Glutamatergic neuron (in vitro differentiated cells): ENCODE data around the gene COL24A1. TPM values are rescaled to one million over a fixed set of nuclear protein-coding genes. Genes with fewer than 3 reads are reported as not detected.

Source experiments
- DNase-seq: peaks from one replicate; pipeline ENCODE4 v3.0.0; 2022
- H3K27ac Mint-ChIP-seq: one replicate; pipeline ENCODE4 v1.8.0; 2020; ENCODE audit warnings: mild to moderate bottlenecking, mixed read lengths, inconsistent platforms; ENCODE audit not compliant: unreplicated experiment
- H3K27me3 Mint-ChIP-seq: one replicate; pipeline ENCODE4 v1.8.0; 2020; ENCODE audit warnings: mild to moderate bottlenecking, moderate library complexity, mixed read lengths, inconsistent platforms; ENCODE audit not compliant: unreplicated experiment
- H3K36me3 Mint-ChIP-seq: one replicate; pipeline ENCODE4 v1.8.0; 2020; ENCODE audit warnings: mild to moderate bottlenecking, mixed read lengths, inconsistent platforms; ENCODE audit not compliant: unreplicated experiment
- H3K4me1 Mint-ChIP-seq: one replicate; pipeline ENCODE4 v1.8.0; 2020; ENCODE audit warnings: mild to moderate bottlenecking, low read depth, mixed read lengths, inconsistent platforms; ENCODE audit not compliant: unreplicated experiment
- H3K4me3 Mint-ChIP-seq: one replicate; pipeline ENCODE4 v1.8.0; 2020; ENCODE audit warnings: mild to moderate bottlenecking, mixed read lengths, inconsistent platforms; ENCODE audit not compliant: unreplicated experiment
- H3K9me3 Mint-ChIP-seq: one replicate; pipeline ENCODE4 v1.8.0; 2020; ENCODE audit warnings: mild to moderate bottlenecking, moderate library complexity, mixed read lengths, inconsistent platforms; ENCODE audit not compliant: unreplicated experiment
- CTCF ChIP-seq: fragments of 200-600 bp; sonication (generic); IDR thresholded peaks from one replicate; pipeline ENCODE4 v1.5.0; 2021; ENCODE audit not compliant: partially characterized antibody, unreplicated experiment
- total RNA-seq: library from RNA; stranded (reverse); fragmentation: NEBNext Ultra II Directional; extraction: Animal tissue kit (Norgen Biotek cat#: 25700); gene quantifications from one replicate; pipeline ENCODE4 v1.2.1, GENCODE V29; 2021; ENCODE audit not compliant: unreplicated experiment

Gene COL24A1
- total RNA-seq, 1 donor from 2014 or later = 0.15 TPM

GRCh38 chr1:86062453-86062852 is 94.1 kb downstream of the COL24A1 start:
- H3K4me3 Mint-ChIP-seq = no peak overlapping the region
- no peak overlapping the region for H3K27ac Mint-ChIP-seq

GRCh38 chr1:86061551-86061990 is 95.0 kb downstream of the COL24A1 start:
- Mint-ChIP-seq H3K4me3 (no peak overlapping the region), H3K9me3 (no peaks in the 10 kb centered on the region), H3K27ac (no peak overlapping the region), H3K27me3 (no peaks in the 10 kb centered on the region), H3K4me1 (peaks cover 4% of the 10 kb centered on the region), H3K36me3 (no peaks in the 10 kb centered on the region)
- TF ChIP-seq CTCF = no peak
- DNase-seq = no peak

More at GRCh38 chr1:86062453-86062852, 94.1 kb downstream of the COL24A1 start:
- no peak for TF ChIP-seq CTCF
- DNase-seq = no peak
- H3K4me1 Mint-ChIP-seq = peaks cover 4% of the 10 kb centered on the region
- peaks cover 1% of the 10 kb centered on the region for H3K9me3 Mint-ChIP-seq
- H3K36me3 Mint-ChIP-seq = no peaks in the 10 kb centered on the region
- H3K27me3 Mint-ChIP-seq = no peaks in the 10 kb centered on the region

- H3K4me3 Mint-ChIP-seq = no peak overlapping the region
- no peaks in the 10 kb centered on the region for H3K9me3 Mint-ChIP-seq
- no peak overlapping the region for H3K27ac Mint-ChIP-seq
- TF ChIP-seq CTCF = no peak
- H3K27me3 Mint-ChIP-seq = no peaks in the 10 kb centered on the region
- DNase-seq = no peak
- H3K36me3 Mint-ChIP-seq = no peaks in the 10 kb centered on the region
- no peaks in the 10 kb centered on the region for H3K4me1 Mint-ChIP-seq
These were observed 102.2 kb downstream of the COL24A1 start for GRCh38 chr1:86054396-86054795.

- Mint-ChIP-seq H3K4me3 (no peak overlapping the region), H3K27ac (no peak overlapping the region), H3K9me3 (no peaks in the 10 kb centered on the region), H3K4me1 (no peaks in the 10 kb centered on the region), H3K27me3 (no peaks in the 10 kb centered on the region), H3K36me3 (no peaks in the 10 kb centered on the region)
- DNase-seq = no peak
- no peak for TF ChIP-seq CTCF
These were observed 103.4 kb downstream of the COL24A1 start for GRCh38 chr1:86052948-86053698.

- TF ChIP-seq CTCF = no peak
- DNase-seq = no peak
- Mint-ChIP-seq H3K9me3 (no peaks in the 10 kb centered on the region), H3K27ac (no peak overlapping the region), H3K27me3 (no peaks in the 10 kb centered on the region), H3K4me1 (no peaks in the 10 kb centered on the region), H3K4me3 (no peak overlapping the region), H3K36me3 (no peaks in the 10 kb centered on the region)
These were observed 121.5 kb downstream of the COL24A1 start for GRCh38 chr1:86035101-86035500.
